ENCODE results near the gene OSTN.

The OSTN gene

GRCh38 chr3:191198932-191199331 is at the start of gene OSTN:
TSS of gene OSTN (plus strand) at chr3:191199241. CDS start at chr3:191212533, 13,292 bp downstream.
- no peak within 1 kb of the TSS for H3K9ac ChIP-seq (ENCODE audit: low read depth, low read length)
- no peaks in the 10 kb centered on the region for H3K36me3 ChIP-seq (ENCODE audit: control insufficient read depth, insufficient read depth, low read length)
- H3K27ac ChIP-seq (ENCODE audit: low read depth, low read length), result no peak within 1 kb of the TSS
- no peaks in the 10 kb centered on the region for H3K27me3 ChIP-seq (ENCODE audit: control insufficient read depth, insufficient read depth, low read length)
- no peak within 1 kb of the TSS for H3K4me3 ChIP-seq (ENCODE audit: low read depth, low read length)
- H3K4me1 ChIP-seq (ENCODE audit: control insufficient read depth, insufficient read depth, low read length), result no peaks in the 10 kb centered on the region
- H3K9me3 ChIP-seq (ENCODE audit: control insufficient read depth, insufficient read depth, low read length), result no peaks in the 10 kb centered on the region

GRCh38 chr3:191151653-191152052 is 47.4 kb upstream of the OSTN start:
- H3K9me3 ChIP-seq (ENCODE audit: control insufficient read depth, insufficient read depth, low read length), result peaks cover 8% of the 10 kb centered on the region
- H3K9ac ChIP-seq (ENCODE audit: low read depth, low read length), result no peak overlapping the region
- H3K36me3 ChIP-seq (ENCODE audit: control insufficient read depth, insufficient read depth, low read length), result no peaks in the 10 kb centered on the region
- H3K27ac ChIP-seq (ENCODE audit: low read depth, low read length), result no peak overlapping the region
- no peaks in the 10 kb centered on the region for H3K27me3 ChIP-seq (ENCODE audit: control insufficient read depth, insufficient read depth, low read length)
- no peak overlapping the region for H3K4me3 ChIP-seq (ENCODE audit: low read depth, low read length)
- H3K4me1 ChIP-seq (ENCODE audit: control insufficient read depth, insufficient read depth, low read length), result no peaks in the 10 kb centered on the region

GRCh38 chr3:191154827-191155226 is 44.2 kb upstream of the OSTN start:
- Histone ChIP-seq H3K4me3 (ENCODE audit: low read depth, low read length) (no peak overlapping the region), H3K36me3 (ENCODE audit: control insufficient read depth, insufficient read depth, low read length) (no peaks in the 10 kb centered on the region), H3K9me3 (ENCODE audit: control insufficient read depth, insufficient read depth, low read length) (peaks cover 8% of the 10 kb centered on the region), H3K4me1 (ENCODE audit: control insufficient read depth, insufficient read depth, low read length) (no peaks in the 10 kb centered on the region), H3K27ac (ENCODE audit: low read depth, low read length) (no peak overlapping the region), H3K27me3 (ENCODE audit: control insufficient read depth, insufficient read depth, low read length) (no peaks in the 10 kb centered on the region), H3K9ac (ENCODE audit: low read depth, low read length) (no peak overlapping the region)

- H3K9me3 ChIP-seq (ENCODE audit: control insufficient read depth, insufficient read depth, low read length), result peaks cover 8% of the 10 kb centered on the region
- no peak overlapping the region for H3K4me3 ChIP-seq (ENCODE audit: low read depth, low read length)
- H3K9ac ChIP-seq (ENCODE audit: low read depth, low read length), result no peak overlapping the region
- no peaks in the 10 kb centered on the region for H3K36me3 ChIP-seq (ENCODE audit: control insufficient read depth, insufficient read depth, low read length)
- H3K27ac ChIP-seq (ENCODE audit: low read depth, low read length), result no peak overlapping the region
- H3K4me1 ChIP-seq (ENCODE audit: control insufficient read depth, insufficient read depth, low read length), result no peaks in the 10 kb centered on the region
- H3K27me3 ChIP-seq (ENCODE audit: control insufficient read depth, insufficient read depth, low read length), result no peaks in the 10 kb centered on the region
Observed at GRCh38 chr3:191158247-191158646, 40.8 kb upstream of the OSTN start.

- Histone ChIP-seq H3K9me3 (ENCODE audit: control insufficient read depth, insufficient read depth, low read length) (peaks cover 8% of the 10 kb centered on the region), H3K4me1 (ENCODE audit: control insufficient read depth, insufficient read depth, low read length) (no peaks in the 10 kb centered on the region), H3K4me3 (ENCODE audit: low read depth, low read length) (no peak overlapping the region), H3K9ac (ENCODE audit: low read depth, low read length) (no peak overlapping the region), H3K27me3 (ENCODE audit: control insufficient read depth, insufficient read depth, low read length) (no peaks in the 10 kb centered on the region), H3K36me3 (ENCODE audit: control insufficient read depth, insufficient read depth, low read length) (no peaks in the 10 kb centered on the region), H3K27ac (ENCODE audit: low read depth, low read length) (no peak overlapping the region)
Observed at GRCh38 chr3:191158815-191159214, 40.2 kb upstream of the OSTN start.

GRCh38 chr3:191165802-191166201 is 33.2 kb upstream of the OSTN start:
- Histone ChIP-seq H3K36me3 (ENCODE audit: control insufficient read depth, insufficient read depth, low read length) (no peaks in the 10 kb centered on the region), H3K4me1 (ENCODE audit: control insufficient read depth, insufficient read depth, low read length) (no peaks in the 10 kb centered on the region), H3K9me3 (ENCODE audit: control insufficient read depth, insufficient read depth, low read length) (no peaks in the 10 kb centered on the region), H3K27me3 (ENCODE audit: control insufficient read depth, insufficient read depth, low read length) (no peaks in the 10 kb centered on the region), H3K9ac (ENCODE audit: low read depth, low read length) (no peak overlapping the region), H3K27ac (ENCODE audit: low read depth, low read length) (no peak overlapping the region), H3K4me3 (ENCODE audit: low read depth, low read length) (no peak overlapping the region)

GRCh38 chr3:191166368-191166767 is 32.7 kb upstream of the OSTN start:
- Histone ChIP-seq H3K9ac (ENCODE audit: low read depth, low read length) (no peak overlapping the region), H3K27me3 (ENCODE audit: control insufficient read depth, insufficient read depth, low read length) (no peaks in the 10 kb centered on the region), H3K27ac (ENCODE audit: low read depth, low read length) (no peak overlapping the region), H3K36me3 (ENCODE audit: control insufficient read depth, insufficient read depth, low read length) (no peaks in the 10 kb centered on the region), H3K9me3 (ENCODE audit: control insufficient read depth, insufficient read depth, low read length) (no peaks in the 10 kb centered on the region), H3K4me3 (ENCODE audit: low read depth, low read length) (no peak overlapping the region), H3K4me1 (ENCODE audit: control insufficient read depth, insufficient read depth, low read length) (no peaks in the 10 kb centered on the region)

- Histone ChIP-seq H3K4me3 (ENCODE audit: low read depth, low read length) (no peak overlapping the region), H3K27ac (ENCODE audit: low read depth, low read length) (no peak overlapping the region)
Observed at GRCh38 chr3:191169566-191169965, 29.5 kb upstream of the OSTN start.

GRCh38 chr3:191170097-191170496 is 28.9 kb upstream of the OSTN start:
- no peak overlapping the region for H3K9ac ChIP-seq (ENCODE audit: low read depth, low read length)
- H3K4me3 ChIP-seq (ENCODE audit: low read depth, low read length), result no peak overlapping the region
- H3K9me3 ChIP-seq (ENCODE audit: control insufficient read depth, insufficient read depth, low read length), result no peaks in the 10 kb centered on the region
- no peaks in the 10 kb centered on the region for H3K36me3 ChIP-seq (ENCODE audit: control insufficient read depth, insufficient read depth, low read length)
- no peaks in the 10 kb centered on the region for H3K27me3 ChIP-seq (ENCODE audit: control insufficient read depth, insufficient read depth, low read length)
- H3K4me1 ChIP-seq (ENCODE audit: control insufficient read depth, insufficient read depth, low read length), result no peaks in the 10 kb centered on the region
- H3K27ac ChIP-seq (ENCODE audit: low read depth, low read length), result no peak overlapping the region

More at GRCh38 chr3:191169566-191169965, 29.5 kb upstream of the OSTN start:
- Histone ChIP-seq H3K4me1 (ENCODE audit: control insufficient read depth, insufficient read depth, low read length) (no peaks in the 10 kb centered on the region), H3K9me3 (ENCODE audit: control insufficient read depth, insufficient read depth, low read length) (no peaks in the 10 kb centered on the region), H3K27me3 (ENCODE audit: control insufficient read depth, insufficient read depth, low read length) (no peaks in the 10 kb centered on the region), H3K36me3 (ENCODE audit: control insufficient read depth, insufficient read depth, low read length) (no peaks in the 10 kb centered on the region), H3K9ac (ENCODE audit: low read depth, low read length) (no peak overlapping the region)

- Histone ChIP-seq H3K27me3 (ENCODE audit: control insufficient read depth, insufficient read depth, low read length) (no peaks in the 10 kb centered on the region), H3K9ac (ENCODE audit: low read depth, low read length) (no peak overlapping the region)
Observed at GRCh38 chr3:191175102-191175501, 23.9 kb upstream of the OSTN start.

GRCh38 chr3:191176038-191176785 is 22.8 kb upstream of the OSTN start:
- Histone ChIP-seq H3K4me3 (ENCODE audit: low read depth, low read length) (no peak overlapping the region), H3K4me1 (ENCODE audit: control insufficient read depth, insufficient read depth, low read length) (no peaks in the 10 kb centered on the region), H3K9me3 (ENCODE audit: control insufficient read depth, insufficient read depth, low read length) (no peaks in the 10 kb centered on the region), H3K36me3 (ENCODE audit: control insufficient read depth, insufficient read depth, low read length) (no peaks in the 10 kb centered on the region), H3K27ac (ENCODE audit: low read depth, low read length) (no peak overlapping the region), H3K27me3 (ENCODE audit: control insufficient read depth, insufficient read depth, low read length) (no peaks in the 10 kb centered on the region), H3K9ac (ENCODE audit: low read depth, low read length) (no peak overlapping the region)

More at GRCh38 chr3:191175102-191175501, 23.9 kb upstream of the OSTN start:
- Histone ChIP-seq H3K4me3 (ENCODE audit: low read depth, low read length) (no peak overlapping the region), H3K4me1 (ENCODE audit: control insufficient read depth, insufficient read depth, low read length) (no peaks in the 10 kb centered on the region), H3K9me3 (ENCODE audit: control insufficient read depth, insufficient read depth, low read length) (no peaks in the 10 kb centered on the region), H3K27ac (ENCODE audit: low read depth, low read length) (no peak overlapping the region), H3K36me3 (ENCODE audit: control insufficient read depth, insufficient read depth, low read length) (no peaks in the 10 kb centered on the region)
